GM21825 (cell line): Measurements from ENCODE around the gene MYL12A.
"Not testable (repeated sequence)": the region's sequence is repeated elsewhere in the genome, so short reads cannot be mapped to it uniquely, and the experiment has no call there.

Source experiments
- ATAC-seq: cut with Tn5 transposase; IDR thresholded peaks from one replicate; pipeline ENCODE4 v1.9.1; 2021; ENCODE audit warnings: mild to moderate bottlenecking, moderate library complexity; ENCODE audit not compliant: unreplicated experiment

MYL12A gene

GRCh38 chr18:3247240-3248061 is at the start of gene MYL12A:
MYL12A (plus strand) TSS chr18:3247801; CDS start chr18:3253248, 5,447 bp downstream.
- peak; percentile 79 for ATAC-seq

- ATAC-seq: not testable (repeated sequence)
These were observed 49.2 kb upstream of the MYL12A start for GRCh38 chr18:3198260-3198860.

GRCh38 chr18:3199942-3200645 is 47.5 kb upstream of the MYL12A start:
- no peak for ATAC-seq

GRCh38 chr18:3205239-3205638 is 42.4 kb upstream of the MYL12A start:
- no peak for ATAC-seq

- ATAC-seq: no peak
These were observed 40.0 kb upstream of the MYL12A start for GRCh38 chr18:3207565-3207964.

- ATAC-seq: peak; percentile 71
These were observed 37.6 kb upstream of the MYL12A start for GRCh38 chr18:3209859-3210569.

GRCh38 chr18:3211236-3211992 is 36.2 kb upstream of the MYL12A start:
- ATAC-seq: no peak

GRCh38 chr18:3212657-3213056 is 34.9 kb upstream of the MYL12A start:
- ATAC-seq: no peak

- ATAC-seq: no peak
These were observed 34.1 kb upstream of the MYL12A start for GRCh38 chr18:3213300-3214059.

- no peak for ATAC-seq
These were observed 32.6 kb upstream of the MYL12A start for GRCh38 chr18:3214855-3215637.

- no peak for ATAC-seq
These were observed 30.6 kb upstream of the MYL12A start for GRCh38 chr18:3216987-3217386.

GRCh38 chr18:3217948-3218647 is 29.5 kb upstream of the MYL12A start:
- no peak for ATAC-seq

- no peak for ATAC-seq
These were observed 28.8 kb upstream of the MYL12A start for GRCh38 chr18:3218819-3219218.

GRCh38 chr18:3219241-3219630 is 28.4 kb upstream of the MYL12A start:
- no peak for ATAC-seq

GRCh38 chr18:3219631-3220335 is 27.8 kb upstream of the MYL12A start, which contains the start of gene MYOM1:
MYOM1 (minus strand) TSS chr18:3219968; CDS start chr18:3215223, 4,745 bp downstream.
- no peak for ATAC-seq

- ATAC-seq: not testable (repeated sequence)
These were observed 26.7 kb upstream of the MYL12A start for GRCh38 chr18:3220868-3221267.

- ATAC-seq: no peak
These were observed 26.1 kb upstream of the MYL12A start for GRCh38 chr18:3221496-3221895.

GRCh38 chr18:3223356-3223755 is 24.2 kb upstream of the MYL12A start:
- ATAC-seq: no peak
